Measurements from ENCODE around the gene MARK3.

The MARK3 gene

DNA sequence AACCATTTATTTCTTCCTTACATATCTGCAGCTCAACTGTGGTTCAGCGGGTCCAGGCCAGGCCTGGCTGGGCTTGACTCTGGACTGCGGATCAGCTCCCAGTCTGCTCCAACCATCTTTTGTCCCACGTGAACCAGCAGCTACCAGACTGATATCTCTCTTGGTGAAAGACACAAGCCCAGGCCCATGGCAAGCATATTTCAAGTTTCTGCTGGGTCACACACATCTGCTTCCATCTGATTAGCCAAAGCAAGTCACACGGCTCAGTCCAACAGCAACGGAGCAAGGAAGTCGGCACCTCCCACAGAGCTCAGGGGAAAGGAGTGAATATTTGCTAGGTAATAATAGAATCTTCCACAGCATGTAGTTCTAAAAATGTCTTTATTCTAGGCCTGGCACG lies 24.7 kb upstream of the MARK3 start:
- no peak for TF ChIP-seq Cebpa-rat (IDR thresholded peaks at IDR 0.05)
- no peak overlapping the region for H3K27ac ChIP-seq
- H3K27me3 ChIP-seq, result no peaks in the 10 kb centered on the region
- peaks cover 0 to 5% (median 0%) of the 10 kb centered on the region in 11 experiments; a peak in 2 of 22 replicates for H3K36me3 ChIP-seq
- H3K9ac ChIP-seq, result no peak overlapping the region
- H3K4me1 ChIP-seq, result peaks cover 0 to 34% (median 5%) of the 10 kb centered on the region in 10 experiments; a peak in 12 of 20 replicates
- H3K9me3 ChIP-seq (replicated peaks in 1 of 11), result peaks cover 17 to 52% (median 41%) of the 10 kb centered on the region in 11 experiments
- no peak overlapping the region for H3K4me3 ChIP-seq
- H4K20me1 ChIP-seq, result no peaks in the 10 kb centered on the region
- no peak overlapping the region for H3K4me2 ChIP-seq

GRCh38 chr14:103361867-103362266 lies 23.3 kb upstream of the MARK3 start:
- TF ChIP-seq Cebpa-rat (IDR thresholded peaks at IDR 0.05), result peak in 7 of 11 experiments; percentile 25 to 67 (median 55); a peak in 10 of 22 replicates
- H3K4me2 ChIP-seq, result peak overlapping the region in 4 of 11 experiments; percentile 11 to 72 (median 46); a peak in 8 of 22 replicates
- no peak overlapping the region for H3K9ac ChIP-seq
- H3K27me3 ChIP-seq, result no peaks in the 10 kb centered on the region
- peaks cover 0 to 21% (median 2%) of the 10 kb centered on the region in 10 experiments; a peak in 11 of 20 replicates for H3K4me1 ChIP-seq
- H3K36me3 ChIP-seq, result peaks cover 0 to 5% (median 0%) of the 10 kb centered on the region in 11 experiments; a peak in 2 of 22 replicates
- peaks cover 17 to 52% (median 41%) of the 10 kb centered on the region in 11 experiments for H3K9me3 ChIP-seq (replicated peaks in 1 of 11)
- H3K27ac ChIP-seq, result peak overlapping the region in 4 of 11 experiments; percentile 6 to 62 (median 36); a peak in 7 of 22 replicates
- H3K4me3 ChIP-seq, result no peak overlapping the region
- H4K20me1 ChIP-seq, result no peaks in the 10 kb centered on the region

GRCh38 chr14:103362780-103363179 lies 22.4 kb upstream of the MARK3 start:
- Histone ChIP-seq H4K20me1 (no peaks in the 10 kb centered on the region), H3K9ac (no peak overlapping the region), H3K4me1 (peaks cover 0 to 16% (median 2%) of the 10 kb centered on the region in 10 experiments; a peak in 11 of 20 replicates), H3K9me3 (replicated peaks in 1 of 11) (peaks cover 17 to 52% (median 41%) of the 10 kb centered on the region in 11 experiments), H3K27ac (peak overlapping the region in 1 of 11 experiments; percentile 33; a peak in 2 of 22 replicates), H3K4me3 (no peak overlapping the region; a peak in 1 of 20 replicates), H3K36me3 (peaks cover 0 to 5% (median 0%) of the 10 kb centered on the region in 11 experiments; a peak in 2 of 22 replicates), H3K4me2 (no peak overlapping the region), H3K27me3 (no peaks in the 10 kb centered on the region)
- TF ChIP-seq Cebpa-rat (IDR thresholded peaks at IDR 0.05), result no peak

GRCh38 chr14:103366741-103367140 lies 18.5 kb upstream of the MARK3 start:
- Histone ChIP-seq H3K9ac (no peak overlapping the region), H3K4me1 (peaks cover 0 to 10% (median 2%) of the 10 kb centered on the region in 10 experiments; a peak in 10 of 20 replicates), H3K36me3 (peaks cover 0 to 5% (median 0%) of the 10 kb centered on the region in 11 experiments; a peak in 2 of 22 replicates)

GRCh38 chr14:103367995-103368394 lies 17.2 kb upstream of the MARK3 start:
- H3K27me3 ChIP-seq, result no peaks in the 10 kb centered on the region
- no peak overlapping the region for H3K4me3 ChIP-seq
- no peaks in the 10 kb centered on the region; a peak in 1 of 22 replicates for H4K20me1 ChIP-seq
- 0 out of 22 replicates have a peak, but pooled peaks cover 0 to under 1% (median 0%) of the 10 kb centered on the region in 11 experiments for H3K36me3 ChIP-seq
- no peak overlapping the region for H3K4me2 ChIP-seq
- H3K27ac ChIP-seq, result no peak overlapping the region
- no peak for TF ChIP-seq Cebpa-rat (IDR thresholded peaks at IDR 0.05)
- peaks cover 0 to 14% (median 0%) of the 10 kb centered on the region in 10 experiments; a peak in 8 of 20 replicates for H3K4me1 ChIP-seq
- H3K9ac ChIP-seq, result no peak overlapping the region
- H3K9me3 ChIP-seq (replicated peaks in 1 of 11), result peaks cover under 1 to 11% (median 8%) of the 10 kb centered on the region in 11 experiments

More at GRCh38 chr14:103366741-103367140, 18.5 kb upstream of the MARK3 start:
- Histone ChIP-seq H3K4me2 (no peak overlapping the region), H3K27ac (no peak overlapping the region), H3K4me3 (no peak overlapping the region), H3K9me3 (replicated peaks in 1 of 11) (peaks cover 13 to 23% (median 19%) of the 10 kb centered on the region in 11 experiments), H3K27me3 (no peaks in the 10 kb centered on the region), H4K20me1 (no peaks in the 10 kb centered on the region)
- no peak for TF ChIP-seq Cebpa-rat (IDR thresholded peaks at IDR 0.05)

DNA sequence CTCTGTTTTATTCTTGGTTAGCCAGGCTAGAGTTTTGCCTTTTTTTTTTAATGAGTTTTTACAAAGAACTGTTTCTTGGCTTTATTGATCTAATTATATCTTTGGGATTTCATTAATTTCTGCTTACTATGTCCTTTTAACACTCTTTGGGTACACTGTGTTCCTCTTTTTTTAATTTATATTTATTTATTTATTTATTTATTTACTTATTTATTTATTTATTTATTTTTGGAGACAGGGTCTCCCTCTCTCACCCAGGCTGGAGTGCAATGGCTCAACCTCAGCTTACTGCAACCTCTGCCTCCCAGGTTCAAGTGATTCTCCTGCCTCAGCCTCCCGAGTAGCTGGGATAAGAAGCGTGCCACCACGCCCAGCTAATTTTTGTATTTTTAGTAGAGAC lies 15.1 kb upstream of the MARK3 start:
- Histone ChIP-seq H3K4me1 (peaks cover 0 to 25% (median 0%) of the 10 kb centered on the region in 10 experiments; a peak in 8 of 20 replicates), H3K4me3 (no peak overlapping the region), H3K4me2 (no peak overlapping the region), H3K9ac (no peak overlapping the region), H3K27me3 (no peaks in the 10 kb centered on the region), H4K20me1 (no peaks in the 10 kb centered on the region; a peak in 1 of 22 replicates), H3K9me3 (replicated peaks in 1 of 11) (no peaks in the 10 kb centered on the region), H3K27ac (no peak overlapping the region), H3K36me3 (no peaks in the 10 kb centered on the region)
- no peak for TF ChIP-seq Cebpa-rat (IDR thresholded peaks at IDR 0.05)

- Histone ChIP-seq H3K27me3 (no peaks in the 10 kb centered on the region), H3K4me3 (no peak overlapping the region), H3K9ac (no peak overlapping the region), H3K4me2 (peak overlapping the region in 4 of 11 experiments; percentile 20 to 71 (median 42); a peak in 6 of 22 replicates), H3K36me3 (no peaks in the 10 kb centered on the region), H3K9me3 (replicated peaks in 1 of 11) (no peaks in the 10 kb centered on the region), H3K27ac (peak overlapping the region in 1 of 11 experiments; percentile 32; a peak in 2 of 22 replicates), H3K4me1 (peaks cover 0 to 25% (median 0%) of the 10 kb centered on the region in 10 experiments; a peak in 8 of 20 replicates), H4K20me1 (no peaks in the 10 kb centered on the region; a peak in 1 of 22 replicates)
- no peak for TF ChIP-seq Cebpa-rat (IDR thresholded peaks at IDR 0.05)
Observed at GRCh38 chr14:103372017-103372416, 13.2 kb upstream of the MARK3 start.

GRCh38 chr14:103372552-103373304 lies 12.5 kb upstream of the MARK3 start:
- TF ChIP-seq Cebpa-rat (IDR thresholded peaks at IDR 0.05), result no peak
- no peak overlapping the region for H3K9ac ChIP-seq
- no peaks in the 10 kb centered on the region; a peak in 1 of 22 replicates for H4K20me1 ChIP-seq
- H3K27me3 ChIP-seq, result no peaks in the 10 kb centered on the region
- H3K27ac ChIP-seq, result peak overlapping the region in 3 of 11 experiments; percentile 29 to 32 (median 32); a peak in 5 of 22 replicates
- no peak overlapping the region for H3K4me3 ChIP-seq
- no peaks in the 10 kb centered on the region for H3K9me3 ChIP-seq (replicated peaks in 1 of 11)
- peaks cover 0 to 29% (median 0%) of the 10 kb centered on the region in 10 experiments; a peak in 8 of 20 replicates for H3K4me1 ChIP-seq
- H3K36me3 ChIP-seq, result no peaks in the 10 kb centered on the region
- peak overlapping the region in 4 of 11 experiments; percentile 20 to 71 (median 42); a peak in 7 of 22 replicates for H3K4me2 ChIP-seq

DNA sequence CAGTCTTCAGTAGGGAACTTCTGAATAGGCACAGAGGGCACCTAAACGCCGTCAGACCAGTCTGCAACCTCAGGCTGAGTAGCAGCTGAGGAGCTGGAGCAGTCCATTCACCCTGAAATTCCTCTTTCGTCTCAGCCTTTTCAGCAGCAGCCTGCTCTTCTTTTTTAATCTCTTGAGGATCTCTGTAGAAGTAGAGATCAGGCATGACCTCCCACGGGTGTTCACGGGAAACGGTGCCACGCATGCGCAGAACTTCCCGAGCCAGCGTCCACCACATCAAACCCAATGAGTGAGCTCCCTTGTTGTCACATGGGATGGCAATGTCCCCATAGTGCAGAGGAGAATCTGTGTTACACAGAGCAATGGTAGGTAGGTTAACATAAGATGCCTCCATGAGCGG lies 11.1 kb upstream of the MARK3 start:
- Histone ChIP-seq H3K4me1 (peaks cover 0 to 30% (median 0%) of the 10 kb centered on the region in 10 experiments; a peak in 8 of 20 replicates), H4K20me1 (no peaks in the 10 kb centered on the region; a peak in 1 of 22 replicates), H3K9ac (no peak overlapping the region), H3K9me3 (replicated peaks in 1 of 11) (no peaks in the 10 kb centered on the region), H3K27me3 (no peaks in the 10 kb centered on the region), H3K36me3 (no peaks in the 10 kb centered on the region), H3K27ac (no peak overlapping the region), H3K4me2 (0 out of 22 replicates have a peak overlapping the region, but pooled peaks of 1 of the 11 experiments have one; percentile 29), H3K4me3 (no peak overlapping the region)
- TF ChIP-seq Cebpa-rat (IDR thresholded peaks at IDR 0.05), result no peak

All from BLaER1 treated with 17β-estradiol and CSF1 and Interleukin-3, amounts not matched to agents 10 nM and 100 nM (cell line).